WI38 (cell line): ENCODE measurements around the gene SEMA6D.

Experiments used
- H3K4me3 ChIP-seq: 2 replicates; pipeline ENCODE4 v1.5.1; 2011; ENCODE audit warnings: low read depth, mild to moderate bottlenecking, control low read depth, low read length
- TF ChIP-seq, protein P1 (sequence below): IDR thresholded peaks from 2 replicates; pipeline ENCODE4 v1.5.1; 2012; ENCODE audit warnings: low read depth, mild to moderate bottlenecking, control low read depth, low read length

Gene SEMA6D

DNA sequence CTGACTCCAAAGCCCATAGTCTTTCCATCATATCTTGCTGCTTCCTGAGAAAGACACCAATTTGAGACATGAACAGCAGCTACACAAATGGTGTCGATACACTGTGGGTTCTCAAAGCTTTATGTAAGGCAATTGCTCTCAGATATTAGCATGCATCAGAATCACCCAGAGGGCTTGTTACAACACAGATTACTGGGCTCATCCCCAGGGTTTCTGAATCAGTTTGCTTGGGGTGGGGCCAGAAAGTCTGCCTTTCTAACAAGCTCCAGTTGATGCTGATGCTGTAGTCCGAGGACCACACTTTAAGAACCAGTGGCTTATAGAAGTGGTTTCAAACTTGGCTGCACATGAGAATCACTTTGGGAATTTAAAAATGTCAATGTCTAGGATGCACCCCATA, 86.5 kb downstream of the SEMA6D start:
- TF ChIP-seq, protein P1, sequence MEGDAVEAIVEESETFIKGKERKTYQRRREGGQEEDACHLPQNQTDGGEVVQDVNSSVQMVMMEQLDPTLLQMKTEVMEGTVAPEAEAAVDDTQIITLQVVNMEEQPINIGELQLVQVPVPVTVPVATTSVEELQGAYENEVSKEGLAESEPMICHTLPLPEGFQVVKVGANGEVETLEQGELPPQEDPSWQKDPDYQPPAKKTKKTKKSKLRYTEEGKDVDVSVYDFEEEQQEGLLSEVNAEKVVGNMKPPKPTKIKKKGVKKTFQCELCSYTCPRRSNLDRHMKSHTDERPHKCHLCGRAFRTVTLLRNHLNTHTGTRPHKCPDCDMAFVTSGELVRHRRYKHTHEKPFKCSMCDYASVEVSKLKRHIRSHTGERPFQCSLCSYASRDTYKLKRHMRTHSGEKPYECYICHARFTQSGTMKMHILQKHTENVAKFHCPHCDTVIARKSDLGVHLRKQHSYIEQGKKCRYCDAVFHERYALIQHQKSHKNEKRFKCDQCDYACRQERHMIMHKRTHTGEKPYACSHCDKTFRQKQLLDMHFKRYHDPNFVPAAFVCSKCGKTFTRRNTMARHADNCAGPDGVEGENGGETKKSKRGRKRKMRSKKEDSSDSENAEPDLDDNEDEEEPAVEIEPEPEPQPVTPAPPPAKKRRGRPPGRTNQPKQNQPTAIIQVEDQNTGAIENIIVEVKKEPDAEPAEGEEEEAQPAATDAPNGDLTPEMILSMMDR = no peak
- H3K4me3 ChIP-seq = no peak overlapping the region

GRCh38 chr15:47804733-47805132, 87.4 kb downstream of the SEMA6D start:
- TF ChIP-seq, protein P1 = no peak
- no peak overlapping the region for H3K4me3 ChIP-seq

GRCh38 chr15:47806008-47806407, 88.7 kb downstream of the SEMA6D start:
- no peak overlapping the region for H3K4me3 ChIP-seq
- TF ChIP-seq, protein P1 = no peak

DNA sequence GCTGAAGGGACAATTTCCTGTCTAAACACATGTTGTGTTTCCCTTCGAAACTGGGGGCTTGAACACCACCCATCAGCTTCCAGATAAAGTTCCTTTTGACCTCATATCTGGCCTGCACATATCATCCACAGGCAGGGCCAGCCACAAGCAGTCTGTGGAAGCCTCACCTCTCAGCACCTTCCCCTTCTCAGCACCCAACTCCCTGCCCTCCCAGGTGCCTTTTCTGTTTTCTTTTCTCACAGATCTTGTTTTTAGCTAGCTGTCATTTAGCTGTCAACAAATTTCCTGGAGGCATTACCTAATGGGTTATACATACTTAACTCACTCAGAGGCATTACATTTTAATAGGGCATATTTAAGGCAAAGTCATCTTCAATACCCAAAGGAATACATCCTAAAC, 93.9 kb downstream of the SEMA6D start:
- H3K4me3 ChIP-seq = no peak overlapping the region
- TF ChIP-seq, protein P1 = no peak

DNA sequence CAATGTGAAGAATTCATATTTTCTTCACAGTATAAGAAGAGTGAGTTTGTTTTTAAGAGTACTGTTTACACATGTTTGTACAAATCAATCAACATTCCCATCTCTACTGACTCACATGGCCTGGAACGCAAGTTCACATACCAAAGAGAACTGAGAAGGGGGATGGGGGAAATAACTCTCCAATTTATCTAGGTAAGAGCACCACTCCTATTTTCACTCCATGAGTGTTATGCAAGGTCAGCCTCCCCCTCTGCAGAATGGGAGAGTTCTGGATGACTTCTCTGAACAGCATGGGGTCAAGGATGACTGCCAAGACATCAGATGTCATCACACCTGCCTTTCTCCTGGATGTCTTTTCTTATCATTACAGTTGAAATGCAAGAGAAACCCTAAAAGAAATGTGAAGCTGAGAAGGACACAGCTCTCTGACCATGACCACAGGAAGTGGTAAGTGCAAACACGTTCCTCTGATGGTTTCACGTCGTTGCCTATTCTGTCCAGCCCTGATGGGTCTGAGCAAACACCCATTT, 95.2 kb downstream of the SEMA6D start:
- no peak overlapping the region for H3K4me3 ChIP-seq
- TF ChIP-seq, protein P1 = no peak

DNA sequence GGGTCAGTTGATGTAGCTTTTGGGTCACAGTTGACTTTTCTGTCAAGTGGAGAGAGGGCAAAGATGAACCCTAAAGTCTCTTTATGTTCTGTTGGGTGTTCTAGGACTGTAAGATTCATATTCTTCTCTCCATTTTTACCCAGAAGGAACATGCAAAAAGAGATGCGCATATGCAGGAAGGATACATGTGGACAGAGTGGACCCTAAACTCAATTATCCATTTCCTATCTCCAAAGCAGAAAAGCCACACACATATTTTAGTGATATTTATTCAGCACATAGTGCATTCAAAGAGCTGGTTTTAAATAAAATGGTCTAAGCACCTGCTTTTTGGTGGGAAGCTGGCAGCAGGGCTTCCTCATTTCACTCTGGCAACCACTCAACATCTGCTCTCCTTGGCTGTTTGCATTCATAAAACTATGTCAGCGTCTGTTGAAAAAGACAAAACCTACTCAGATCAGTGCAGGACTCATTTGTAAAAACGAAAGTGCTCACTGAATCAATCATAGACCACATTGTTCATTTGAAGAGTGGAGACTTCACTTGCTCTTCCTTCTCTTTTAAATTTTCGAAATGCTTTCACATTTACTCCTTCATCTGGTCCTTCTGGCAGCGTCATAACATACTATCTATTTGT, 96.6 kb downstream of the SEMA6D start:
- TF ChIP-seq, protein P1 = no peak
- no peak overlapping the region for H3K4me3 ChIP-seq

GRCh38 chr15:47814620-47815019, 97.3 kb downstream of the SEMA6D start:
- TF ChIP-seq, protein P1 = no peak
- H3K4me3 ChIP-seq = no peak overlapping the region
